NCI-H2227 (cell line): ENCODE data around the gene STUB1.

Experiments used
- DNase-seq: peaks from one replicate; lab custom pipeline; 2025; ENCODE audit not compliant: unreplicated experiment; lab: John Stamatoyannopoulos, UW

The STUB1 gene

DNA sequence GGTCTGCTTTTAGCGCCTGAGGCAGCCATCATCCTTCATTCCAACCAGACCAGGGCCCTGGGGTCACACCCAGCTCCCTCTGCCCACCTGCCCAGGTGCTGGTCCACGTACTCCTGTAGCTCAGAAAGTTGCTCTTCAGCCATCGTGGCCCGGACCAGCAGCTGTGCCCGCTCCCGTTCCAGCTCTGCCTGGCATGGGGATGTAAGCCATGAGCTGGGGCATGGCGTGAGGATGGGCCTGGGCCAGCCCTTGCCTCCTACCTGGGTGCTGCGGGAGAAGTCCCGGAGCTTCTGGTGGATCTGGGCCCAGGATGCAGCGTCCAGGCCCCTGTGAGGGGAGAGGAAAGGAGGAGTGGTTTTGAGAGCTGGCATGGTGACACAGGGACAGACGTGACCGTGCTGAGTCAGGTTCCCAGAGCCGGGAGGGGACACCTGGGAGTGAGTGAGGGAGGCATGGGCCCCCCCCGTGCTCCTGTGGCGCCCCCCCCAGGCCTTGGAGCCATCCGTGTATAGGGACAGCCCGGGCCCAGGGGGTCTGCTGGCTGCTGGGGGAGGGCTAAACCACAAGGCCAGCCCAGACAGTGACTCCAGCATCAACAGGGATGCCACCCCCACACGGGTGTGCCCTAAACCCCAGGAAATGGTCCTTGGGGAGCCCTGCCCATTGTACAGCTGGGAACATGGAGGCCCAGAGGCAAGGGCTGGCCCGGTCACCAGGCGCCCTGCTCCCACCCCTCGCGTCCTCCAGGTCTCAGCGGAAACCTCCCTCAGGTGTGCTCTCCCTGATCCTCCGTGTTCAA is 42.8 kb downstream of the STUB1 start:
- DNase-seq = no peak

- no peak for DNase-seq
Observed at GRCh38 chr16:723695-724094, 43.5 kb downstream of the STUB1 start.

DNA sequence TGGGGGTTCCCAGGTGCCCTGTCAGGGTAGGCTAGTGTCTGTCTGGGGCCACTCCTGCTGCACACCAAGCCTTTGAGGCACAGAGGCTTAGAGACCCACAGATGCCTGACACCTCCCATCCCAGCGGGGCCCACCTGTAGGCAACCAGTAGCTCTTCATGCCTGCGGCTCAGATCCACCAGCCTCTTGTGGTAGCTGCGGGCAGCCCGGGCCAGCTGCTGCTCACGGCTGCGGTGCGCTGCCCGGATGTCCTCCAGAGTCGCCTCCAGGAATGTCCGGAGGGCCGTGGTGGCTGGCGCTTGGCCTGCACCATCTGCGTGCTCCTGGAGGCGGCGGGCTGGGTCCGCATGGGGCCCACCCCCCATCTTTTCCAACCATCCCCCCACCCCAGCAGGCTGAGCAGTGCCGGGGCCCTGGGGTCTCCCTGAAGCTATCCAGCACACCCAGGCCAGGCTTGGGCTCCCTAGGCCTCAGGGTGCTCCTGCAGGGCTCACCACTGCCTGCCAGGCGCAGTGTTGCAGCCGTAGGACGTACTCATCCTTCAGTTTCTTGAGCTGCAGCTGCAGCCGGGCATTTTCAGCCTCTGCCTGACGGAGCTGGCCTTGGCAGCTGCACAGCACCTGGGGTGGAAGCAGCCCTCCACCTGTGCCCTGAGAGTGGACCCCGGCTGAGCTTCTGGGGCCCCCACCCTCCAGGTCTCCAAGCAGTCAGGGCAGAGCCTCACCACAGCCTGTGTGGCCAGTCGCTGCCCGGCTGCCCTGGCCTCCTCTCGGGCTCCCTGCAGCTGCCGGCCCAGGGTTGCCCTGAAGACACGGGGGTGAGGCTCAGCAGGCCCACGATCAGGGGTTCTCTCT is 44.2 kb downstream of the STUB1 start:
- peak; percentile 53 for DNase-seq

DNA sequence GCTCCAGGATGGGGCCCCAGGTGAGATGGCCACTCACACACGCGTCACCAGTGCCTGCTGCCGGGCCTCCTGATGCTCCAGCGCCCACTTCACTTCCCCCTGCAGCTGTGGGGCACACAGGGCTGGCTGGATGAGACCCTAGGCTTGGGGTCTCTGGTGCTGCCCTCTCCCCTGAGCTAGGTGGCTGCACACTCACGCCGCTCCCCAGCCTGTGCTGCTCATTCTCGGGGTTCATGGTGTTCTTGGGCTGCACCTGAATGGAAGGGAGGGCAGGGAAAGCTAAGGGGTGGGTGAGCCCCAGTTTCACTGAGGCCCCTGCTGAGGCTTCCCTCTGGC is 44.8 kb downstream of the STUB1 start:
- no peak for DNase-seq

DNA sequence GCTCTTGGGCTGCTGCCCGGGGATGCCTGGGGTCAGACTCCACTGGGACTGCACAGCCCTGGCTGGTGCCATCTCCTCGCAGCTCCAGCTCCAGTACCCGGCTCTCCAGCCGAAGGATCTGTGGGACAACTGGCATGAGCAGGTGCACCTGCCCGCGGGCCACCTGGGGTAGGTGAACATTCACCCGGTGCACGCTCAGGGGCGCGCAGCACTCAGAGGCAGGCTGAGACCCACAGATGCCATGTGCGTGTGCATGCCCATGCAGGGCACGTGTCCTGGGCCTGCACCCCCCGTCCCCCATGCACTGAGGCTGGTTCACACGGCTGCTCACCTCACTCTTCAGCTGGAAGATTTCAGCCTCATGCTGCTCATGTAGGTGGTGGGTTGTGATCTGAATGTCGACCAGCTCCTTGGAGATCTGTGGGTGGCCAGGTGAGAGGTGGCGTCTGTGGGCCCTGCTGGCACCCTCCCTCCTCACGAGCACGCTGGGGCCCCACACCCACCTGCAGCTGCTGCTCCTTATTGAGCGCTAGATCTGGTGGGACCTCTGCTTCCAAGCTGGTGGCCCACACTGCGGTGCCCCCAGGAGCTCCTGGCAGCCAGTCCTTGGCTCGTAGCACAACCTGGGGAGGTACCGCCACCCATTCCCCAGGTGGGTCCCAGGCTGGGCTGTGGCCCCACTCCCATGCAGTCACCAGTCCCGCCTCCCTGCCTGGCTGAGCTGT is 45.4 kb downstream of the STUB1 start:
- no peak for DNase-seq

DNA sequence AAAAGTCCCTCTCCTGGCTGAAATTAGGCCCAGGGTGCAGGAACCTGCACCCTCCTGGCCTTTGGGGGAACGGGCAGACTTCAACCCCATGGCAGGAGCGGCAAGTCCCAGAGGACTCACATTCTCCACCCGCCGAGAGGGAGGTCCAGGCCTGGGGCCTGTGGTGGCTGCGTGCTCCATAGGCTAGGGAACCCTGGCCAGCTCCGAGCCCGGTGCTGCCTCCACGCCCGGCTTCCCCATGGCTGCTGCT is 45.9 kb downstream of the STUB1 start:
- no peak for DNase-seq

GRCh38 chr16:726438-727290 is 46.5 kb downstream of the STUB1 start, which contains the start of the genes CCDC78 and HAGHL:
Gene CCDC78 (minus strand): TSS chr16:726443. CDS start chr16:726367, 76 bp downstream.
Gene HAGHL (plus strand): TSS chr16:727106. CDS start chr16:727510, 404 bp downstream.
- peak; percentile 88 for DNase-seq

- peak; percentile 62 for DNase-seq
Observed at GRCh38 chr16:727291-727977, 47.2 kb downstream of the STUB1 start.

GRCh38 chr16:728131-728889 is 48.1 kb downstream of the STUB1 start:
- peak; percentile 89 for DNase-seq

DNA sequence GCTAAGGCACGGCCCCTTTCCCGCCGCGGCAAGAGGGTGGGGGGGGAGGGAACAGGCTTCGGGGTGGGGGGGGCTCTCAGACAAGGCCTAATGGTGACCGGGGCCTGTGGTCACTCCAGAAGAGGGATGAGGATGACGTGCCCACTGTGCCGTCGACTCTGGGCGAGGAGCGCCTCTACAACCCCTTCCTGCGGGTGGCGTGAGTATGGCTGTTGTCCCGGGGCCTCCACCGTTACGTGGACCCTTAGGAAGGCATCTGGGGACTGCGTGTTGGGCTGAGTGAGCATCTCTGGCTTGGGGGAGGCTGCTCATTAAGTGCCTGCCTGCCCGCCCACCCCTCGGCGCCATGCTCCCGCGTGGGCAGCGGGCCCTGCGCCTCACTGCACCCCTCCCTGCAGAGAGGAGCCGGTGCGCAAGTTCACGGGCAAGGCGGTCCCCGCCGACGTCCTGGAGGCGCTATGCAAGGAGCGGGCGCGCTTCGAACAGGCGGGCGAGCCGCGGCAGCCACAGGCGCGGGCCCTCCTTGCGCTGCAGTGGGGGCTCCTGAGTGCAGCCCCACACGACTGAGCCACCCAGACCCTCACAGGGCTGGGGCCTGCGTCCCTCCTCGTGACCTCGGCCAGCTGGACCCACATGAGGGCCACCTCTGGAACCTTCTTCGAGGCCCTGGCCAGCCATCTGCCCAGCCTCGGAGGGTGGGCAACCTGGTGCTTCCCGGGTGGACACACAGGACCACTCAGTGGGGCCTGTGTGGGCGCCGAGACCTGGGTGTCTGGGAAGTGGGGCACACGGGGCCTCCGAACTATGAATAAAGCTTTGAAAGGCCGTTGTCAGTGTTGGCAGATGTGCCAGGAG is 48.9 kb downstream of the STUB1 start:
- DNase-seq = no peak

DNA sequence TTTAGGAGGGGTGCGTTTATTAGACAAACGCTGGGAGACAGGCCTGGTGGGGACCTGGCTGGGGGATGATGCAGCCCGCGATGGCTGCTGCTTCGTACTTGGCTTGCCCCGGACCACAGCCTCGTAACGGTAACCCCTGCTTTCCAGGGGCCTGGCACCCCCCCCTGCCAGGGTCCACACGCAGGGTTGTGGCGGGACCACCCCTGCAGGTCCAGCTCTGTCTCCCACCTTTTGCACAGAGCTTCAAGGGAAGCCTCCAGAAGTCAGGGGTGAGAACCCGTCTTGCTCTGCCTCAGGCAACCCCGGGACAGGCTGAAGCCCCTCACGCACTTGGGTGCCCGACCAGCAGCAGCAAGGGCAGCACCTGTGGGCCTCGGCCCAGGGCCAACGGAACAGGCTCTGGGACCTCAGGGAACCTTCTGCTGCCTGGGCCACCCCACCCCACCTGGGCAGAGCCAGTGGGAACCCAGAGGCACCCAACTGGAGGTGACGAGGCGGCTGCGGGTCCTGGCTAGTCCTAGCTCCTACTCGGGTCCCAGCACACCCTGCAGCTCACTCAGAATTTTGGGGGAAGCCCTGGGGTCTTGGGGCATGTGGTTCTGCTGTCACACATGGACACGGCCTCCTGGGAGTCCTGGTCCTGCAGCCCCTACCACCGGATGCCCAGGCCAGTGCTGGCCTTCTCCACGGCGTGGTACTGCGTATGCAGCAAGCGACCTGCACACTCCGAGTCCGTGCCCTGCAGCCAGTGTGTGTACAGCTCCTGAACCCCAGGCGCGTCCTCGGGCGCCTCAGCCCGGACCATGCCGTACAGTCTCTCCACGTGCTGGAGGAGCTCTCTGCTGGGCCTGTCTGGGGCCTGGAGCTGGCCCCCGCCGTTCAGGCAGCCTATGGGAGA is 49.8 kb downstream of the STUB1 start:
- no peak for DNase-seq

DNA sequence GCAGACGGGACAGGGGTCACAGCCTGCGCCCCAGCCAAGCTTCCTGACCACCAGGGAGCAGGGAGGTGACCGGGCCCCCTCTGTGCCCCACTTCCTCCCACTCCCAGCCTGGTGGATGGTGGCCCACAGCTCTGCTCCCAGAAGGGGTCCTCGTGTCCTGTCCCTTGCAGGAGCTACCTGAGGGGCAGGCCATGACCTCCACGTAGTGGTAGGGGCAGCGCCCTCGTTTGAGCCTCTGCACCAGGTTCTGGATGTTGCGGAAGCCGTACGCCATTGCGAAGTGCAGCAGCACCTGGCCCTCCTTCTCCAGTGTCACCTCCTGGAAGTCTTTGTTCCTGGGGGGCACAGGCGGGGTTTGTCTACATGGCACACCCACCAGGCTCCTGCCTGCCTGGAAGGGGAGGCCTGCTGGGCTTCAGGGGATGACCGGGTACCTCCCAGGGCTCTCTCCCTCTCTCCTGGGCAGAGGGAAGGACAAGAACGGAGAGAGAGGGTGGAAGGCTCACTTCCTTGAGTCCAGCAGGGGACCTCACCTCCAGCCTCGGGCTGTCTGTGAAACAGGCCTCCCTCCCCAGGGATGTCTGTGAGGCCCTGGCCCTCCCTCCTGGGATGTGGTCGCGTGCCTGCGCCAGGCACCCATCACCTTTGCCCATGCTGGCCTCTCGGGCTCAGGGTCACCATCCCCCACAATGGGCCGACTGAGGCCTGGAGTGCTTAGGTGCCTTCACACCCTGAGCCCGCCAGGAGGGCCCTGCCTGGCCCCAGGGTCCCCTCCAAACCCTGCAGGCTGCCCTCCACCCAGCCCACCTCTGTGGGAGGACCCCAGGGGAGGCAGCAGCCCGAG is 50.7 kb downstream of the STUB1 start:
- DNase-seq = no peak

DNA sequence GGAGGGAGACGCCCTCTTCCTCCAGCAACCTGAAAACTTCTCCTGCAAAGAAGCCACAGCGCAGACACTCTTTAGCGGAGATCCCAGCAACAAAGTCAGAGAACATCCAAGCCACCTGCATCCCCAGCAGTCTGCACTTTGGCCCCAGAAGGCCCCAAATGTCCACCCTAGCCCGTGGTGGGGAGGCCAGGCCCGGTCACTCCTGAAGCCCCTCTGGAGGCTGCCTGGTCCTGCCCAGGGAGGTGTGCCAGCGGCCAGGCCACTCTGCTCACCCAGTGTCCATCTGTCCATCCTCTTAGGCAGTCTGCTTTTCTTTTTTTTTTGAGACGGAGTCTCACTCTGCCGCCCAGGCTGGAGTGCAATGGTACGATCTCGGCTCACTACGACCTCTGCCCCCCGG is 52.1 kb downstream of the STUB1 start:
- no peak for DNase-seq
